Measurements from ENCODE around the gene ARID4A. TPM values are rescaled to one million over a fixed set of nuclear protein-coding genes. Genes with fewer than 3 reads are reported as not detected.
"Not testable (repeated sequence)": the region's sequence is repeated elsewhere in the genome, so short reads cannot be mapped to it uniquely, and the experiment has no call there.

The ARID4A gene
- total RNA-seq, 1 experiment from 2014 or later, result 8.2 TPM

DNA sequence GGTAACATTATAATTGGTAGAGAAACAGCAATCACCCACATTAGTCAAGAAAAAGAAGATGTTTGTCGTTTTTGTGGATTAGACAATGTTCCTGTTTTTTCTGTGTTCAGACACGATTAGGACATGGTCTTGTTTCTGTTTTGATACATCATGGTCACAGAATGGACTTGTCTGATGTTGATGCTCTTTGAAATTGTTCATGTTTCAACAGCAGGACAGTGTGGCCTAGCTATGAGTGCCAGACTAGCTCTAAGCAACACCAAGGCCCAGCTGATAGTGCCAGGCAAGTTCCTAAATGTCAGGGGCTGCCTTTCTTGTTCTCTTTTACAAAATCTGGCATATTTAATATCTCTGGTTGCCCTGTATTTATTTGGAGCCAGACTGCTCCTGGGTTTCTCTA lies 56.5 kb downstream of the ARID4A start:
- DNase-seq (ENCODE audit: low read depth), result no peak

DNA sequence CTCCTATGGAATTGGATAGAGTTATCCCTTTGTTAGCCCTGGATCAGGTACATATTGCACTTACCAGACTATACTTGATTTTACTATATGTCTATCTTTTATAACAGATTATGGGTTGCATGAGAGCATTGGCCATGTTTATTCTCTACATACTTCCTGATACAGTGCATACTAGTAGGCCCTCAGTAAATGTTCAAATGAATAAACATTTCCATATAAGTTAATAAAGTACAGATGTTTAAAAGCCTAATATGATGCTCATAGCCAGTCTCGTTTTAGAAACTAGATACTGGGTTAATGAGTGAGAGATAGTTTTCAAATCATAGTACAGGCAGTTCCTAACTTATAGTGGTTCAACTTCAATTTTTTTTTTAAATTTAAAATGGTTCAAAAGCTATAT lies 57.9 kb downstream of the ARID4A start:
- DNase-seq (ENCODE audit: low read depth), result no peak

DNA sequence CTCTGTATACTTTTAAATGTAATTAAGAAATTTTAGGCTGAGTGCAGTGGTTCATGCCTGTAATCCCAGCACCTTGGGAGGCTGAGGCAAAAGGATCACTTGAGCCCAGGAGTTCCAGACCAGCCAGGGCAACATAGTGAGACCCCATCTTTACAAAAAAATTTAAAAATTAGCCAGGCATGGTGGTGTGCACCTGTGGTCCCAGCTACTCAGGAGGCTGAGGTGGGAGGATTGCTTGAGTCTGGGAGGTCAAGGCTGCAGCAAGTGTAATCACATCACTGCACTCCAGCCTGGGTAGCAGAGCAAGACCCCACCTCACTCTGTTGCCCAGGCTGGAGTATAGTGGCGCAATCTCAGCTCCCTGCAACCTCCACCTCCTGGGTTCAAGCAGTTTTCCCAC lies 63.9 kb downstream of the ARID4A start:
- DNase-seq (ENCODE audit: low read depth), result not testable (repeated sequence)

DNA sequence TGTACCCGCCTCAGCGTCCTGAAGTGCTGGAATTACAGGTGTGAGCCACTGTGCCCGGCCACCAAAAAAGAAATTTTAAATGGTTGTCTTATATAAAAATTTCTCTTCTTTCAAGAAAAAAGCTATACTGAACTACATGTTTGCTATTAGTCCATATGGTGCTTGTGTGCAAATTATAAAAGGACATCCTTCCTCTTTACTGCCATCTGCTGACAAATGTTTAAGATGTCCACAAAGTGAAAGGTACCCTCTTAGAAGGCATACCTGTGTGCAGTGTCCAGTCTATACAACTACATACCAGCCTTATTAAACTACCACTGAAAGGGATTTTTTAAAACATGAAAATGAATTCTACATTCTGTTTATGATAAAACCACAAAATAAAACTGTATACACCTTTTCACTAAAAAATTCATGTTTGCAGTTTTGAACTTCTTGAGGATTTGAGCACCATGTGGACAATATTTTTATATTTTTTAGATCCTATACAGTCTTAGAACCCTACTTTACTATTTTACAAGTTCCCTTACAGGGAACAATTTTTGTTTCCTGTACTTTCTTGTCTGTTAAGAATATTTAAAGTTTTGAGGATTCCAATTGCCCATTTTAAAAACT lies 64.5 kb downstream of the ARID4A start:
- DNase-seq (ENCODE audit: low read depth), result peak; percentile 11

DNA sequence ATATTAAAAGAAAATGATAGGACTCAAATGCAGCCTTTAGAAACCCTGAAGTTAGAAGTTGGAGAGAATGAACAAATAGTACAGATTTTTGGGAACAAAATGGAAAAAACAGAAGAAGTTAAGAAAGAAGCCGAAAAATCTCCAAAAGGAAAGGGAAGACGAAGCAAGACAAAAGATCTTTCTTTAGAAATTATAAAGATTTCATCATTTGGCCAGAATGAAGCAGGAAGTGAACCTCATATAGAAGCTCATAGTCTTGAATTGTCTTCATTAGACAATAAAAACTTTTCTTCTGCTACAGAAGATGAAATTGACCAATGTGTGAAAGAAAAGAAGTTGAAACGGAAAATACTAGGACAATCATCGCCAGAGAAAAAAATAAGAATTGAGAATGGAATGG lies 66.0 kb downstream of the ARID4A start:
- DNase-seq (ENCODE audit: low read depth), result no peak

DNA sequence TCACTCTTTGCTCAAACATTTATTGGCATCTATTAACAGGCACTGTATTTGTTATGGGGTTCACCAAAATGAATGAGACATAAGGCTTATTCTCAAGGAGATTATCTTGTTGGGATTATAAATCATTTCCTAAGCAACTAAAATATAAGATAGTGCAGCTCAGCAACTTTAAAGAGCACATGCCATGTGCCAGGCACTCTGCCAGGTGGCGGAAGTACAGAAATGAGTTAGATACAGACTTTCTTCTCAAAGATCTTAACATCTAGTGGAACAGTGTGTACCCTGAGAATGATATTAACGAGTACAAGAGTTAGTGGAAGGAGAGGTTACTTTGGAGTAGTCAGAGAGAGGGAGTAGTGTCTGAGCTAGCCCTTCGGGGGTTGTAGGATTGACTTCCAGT lies 68.9 kb downstream of the ARID4A start:
- DNase-seq (ENCODE audit: low read depth), result no peak

DNA sequence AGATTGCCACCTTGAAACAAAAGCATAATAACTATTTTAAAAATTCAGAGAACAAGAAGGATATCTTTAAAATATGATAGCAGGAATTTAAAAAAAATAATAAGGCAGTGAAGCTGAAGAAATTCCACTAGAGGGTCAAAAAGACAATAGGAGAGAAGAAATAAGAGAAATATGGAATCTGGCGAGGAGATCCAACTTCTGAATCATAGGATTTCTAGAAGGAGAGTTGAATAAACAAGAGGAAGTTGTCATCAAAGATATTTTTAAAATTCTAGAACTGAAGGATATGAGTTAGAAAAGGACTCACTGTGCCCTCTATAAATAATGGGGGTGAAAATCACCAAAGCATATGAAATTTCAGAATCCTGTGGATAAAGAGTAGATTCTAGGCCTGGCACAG lies 70.6 kb downstream of the ARID4A start:
- peak; percentile 2 for DNase-seq (ENCODE audit: low read depth)

DNA sequence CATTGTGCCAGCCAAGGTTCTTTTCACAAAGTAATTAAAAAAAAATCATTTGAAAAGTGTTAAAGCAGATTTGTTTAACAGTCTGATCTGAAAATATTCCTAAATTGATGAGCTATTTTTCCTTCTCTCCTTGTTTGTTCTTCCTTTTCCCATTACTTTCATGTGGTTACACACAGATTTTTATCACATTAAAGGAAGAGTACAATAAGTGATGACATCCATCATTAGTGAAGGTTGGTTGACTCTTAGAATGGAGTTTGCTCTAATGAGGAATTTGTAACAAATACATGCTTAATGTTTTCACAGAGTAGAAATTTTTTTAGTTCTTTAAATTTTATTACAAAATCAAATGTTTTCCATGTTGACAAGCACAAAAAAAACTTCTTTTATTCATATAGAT lies 78.4 kb downstream of the ARID4A start:
- DNase-seq (ENCODE audit: low read depth), result no peak

DNA sequence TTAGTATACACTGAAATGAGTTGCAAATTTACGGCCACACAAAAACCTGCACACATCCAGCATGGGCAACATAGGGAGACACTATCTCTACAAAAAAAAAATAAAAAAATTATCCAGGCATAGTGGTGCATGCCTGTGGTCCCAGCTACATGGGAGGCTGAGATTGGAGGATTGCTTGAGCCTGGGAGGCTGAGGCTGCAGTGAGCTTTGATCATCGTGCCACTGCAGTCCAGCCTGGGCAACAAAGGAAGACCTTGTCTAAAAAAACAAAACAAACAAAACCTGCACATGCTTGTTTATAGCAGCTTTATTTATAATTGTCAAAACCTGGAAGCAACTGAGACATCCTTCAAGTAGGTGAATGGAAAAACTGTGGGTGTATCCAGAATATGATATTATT lies 92.5 kb downstream of the ARID4A start:
- DNase-seq (ENCODE audit: low read depth), result no peak

DNA sequence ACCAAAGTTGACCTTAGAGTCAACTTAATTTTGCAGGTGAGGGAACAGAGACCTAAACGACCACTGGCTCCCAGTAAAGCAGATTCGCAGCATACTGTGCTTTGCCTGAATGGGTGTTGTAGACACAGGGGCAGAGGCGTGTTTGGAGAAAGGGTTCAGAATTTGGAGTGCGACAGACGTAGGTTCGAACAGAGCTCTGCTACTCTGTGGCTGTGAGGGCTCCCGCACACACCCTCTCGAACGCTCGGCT lies 97.1 kb downstream of the ARID4A start:
- no peak for DNase-seq (ENCODE audit: low read depth)

DNA sequence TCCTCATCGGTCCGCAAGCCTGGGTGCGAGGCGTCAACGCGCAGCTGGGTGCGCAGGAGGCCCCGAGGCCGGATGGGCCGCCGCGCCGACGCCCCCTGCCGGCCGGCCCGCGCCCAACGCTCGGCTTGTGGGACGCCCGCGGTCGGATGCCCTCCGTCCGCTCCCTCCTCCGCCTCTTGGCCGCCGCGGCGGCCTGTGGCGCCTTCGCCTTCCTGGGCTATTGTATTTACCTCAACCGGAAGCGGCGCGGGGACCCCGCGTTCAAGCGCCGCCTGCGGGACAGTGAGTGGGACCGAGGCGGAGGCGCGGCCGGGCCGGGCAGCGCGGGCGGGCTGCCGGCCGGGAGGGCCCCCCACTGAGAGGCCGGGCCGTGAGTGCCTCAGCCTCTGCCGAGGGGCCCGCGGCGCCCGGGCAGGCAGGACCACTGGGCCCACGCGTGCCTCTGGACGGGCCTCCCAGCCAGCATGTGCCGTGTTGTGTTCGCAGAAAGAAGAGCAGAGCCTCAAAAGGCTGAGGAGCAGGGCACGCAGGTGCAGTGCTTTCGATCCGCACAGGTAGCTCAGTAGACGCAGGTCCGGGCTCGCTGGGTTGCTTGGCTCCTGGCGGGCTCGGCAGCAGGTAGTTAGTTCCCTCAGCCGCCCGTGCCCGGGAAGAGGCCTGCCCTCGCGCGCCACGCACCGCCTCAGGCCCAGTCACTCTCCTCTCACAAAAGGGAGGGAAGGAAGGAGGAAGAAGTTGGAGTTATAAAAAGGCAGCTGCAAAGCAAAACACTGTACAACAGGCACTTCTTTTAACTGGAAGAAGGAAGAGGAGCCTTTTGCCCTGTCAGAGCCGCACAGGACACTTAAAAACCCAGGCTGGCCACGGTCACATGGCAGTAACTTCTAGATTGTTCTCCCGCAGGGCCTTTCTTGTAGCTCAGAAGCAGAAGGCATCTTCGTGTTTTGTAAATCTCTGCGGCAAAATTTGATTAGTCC lies 97.7 kb downstream of the ARID4A start, which contains the start of gene TOMM20L:
TOMM20L (plus strand) TSS at position 119 of the 977 bp plus-strand sequence; CDS start at position 147, 28 bp downstream.
- peak; percentile 59 for DNase-seq (ENCODE audit: low read depth)

DNA sequence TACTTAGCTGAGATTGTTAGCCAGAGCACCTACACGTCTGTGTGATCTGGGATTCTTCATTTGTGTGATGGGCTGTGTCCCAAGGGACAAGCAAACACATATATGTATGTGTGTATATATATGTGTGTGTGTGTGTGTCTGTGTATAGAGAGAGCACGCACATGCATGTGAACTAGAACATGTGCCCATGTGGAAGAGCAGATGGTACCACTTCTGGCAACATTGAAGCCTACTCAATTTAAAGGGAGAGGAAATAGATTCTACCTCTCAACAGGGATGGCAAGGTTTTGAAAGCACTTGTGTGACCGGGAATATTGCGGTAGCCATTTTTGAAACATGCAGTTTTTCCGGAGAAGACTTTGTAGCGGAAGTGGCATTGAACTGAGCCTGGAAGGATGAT lies 98.8 kb downstream of the ARID4A start:
- no peak for DNase-seq (ENCODE audit: low read depth)

DNA sequence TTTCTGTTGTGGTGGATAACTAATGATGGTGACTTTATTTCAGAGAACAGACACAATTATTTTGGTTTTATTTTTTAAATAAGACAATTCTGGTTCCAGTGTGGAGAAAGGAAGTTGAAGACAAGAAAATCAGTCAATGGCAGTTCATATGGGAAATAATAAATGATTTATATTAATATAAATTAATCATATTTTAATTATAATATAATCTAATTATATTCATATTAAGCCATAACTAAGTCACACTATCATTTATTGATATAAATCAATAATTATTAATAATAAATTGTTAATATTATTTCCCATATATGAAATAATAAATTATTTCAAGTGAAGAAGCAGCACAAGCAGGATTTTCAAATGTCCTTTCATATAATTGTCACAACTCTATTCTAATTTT lies 100.1 kb downstream of the ARID4A start:
- no peak for DNase-seq (ENCODE audit: low read depth)

DNA sequence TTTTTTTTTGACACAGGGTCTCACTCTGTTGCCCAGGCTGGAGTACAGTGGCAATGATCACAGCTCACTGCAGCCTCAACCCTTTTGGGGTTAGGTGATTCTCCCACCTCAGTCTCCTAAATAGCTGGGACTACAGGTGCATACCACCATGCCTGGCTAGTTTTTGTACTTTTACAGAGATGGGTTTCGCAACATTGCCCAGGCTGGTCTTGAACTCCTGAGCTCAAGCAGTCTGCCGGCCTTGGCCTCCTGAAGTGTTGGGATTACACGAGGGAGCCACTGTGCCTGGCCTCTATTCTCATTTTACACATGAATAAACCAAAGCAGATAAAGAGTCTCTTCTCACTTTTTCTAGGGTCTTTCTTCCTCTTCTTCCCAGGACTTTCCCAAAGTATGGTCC lies 100.5 kb downstream of the ARID4A start:
- no peak for DNase-seq (ENCODE audit: low read depth)

DNA sequence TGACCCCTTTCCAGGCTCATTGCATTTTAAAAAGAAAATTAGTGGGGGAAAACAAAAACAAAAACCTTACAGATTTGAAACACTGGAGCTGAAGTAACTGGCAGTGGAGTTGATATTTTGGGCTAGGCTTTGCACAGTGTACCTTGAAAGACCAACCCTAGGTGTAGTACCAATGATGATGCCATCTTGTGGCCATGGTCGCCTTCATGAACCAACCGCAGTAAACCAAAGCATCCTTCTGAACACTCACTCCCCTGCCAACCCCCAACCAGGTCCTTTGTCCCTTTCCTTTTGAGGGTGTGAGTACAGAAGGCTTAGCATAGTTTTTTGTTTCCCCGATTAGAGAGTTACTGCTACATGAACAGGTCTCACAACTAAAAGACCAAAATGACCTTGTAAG lies 103.2 kb downstream of the ARID4A start:
- no peak for DNase-seq (ENCODE audit: low read depth)

DNA sequence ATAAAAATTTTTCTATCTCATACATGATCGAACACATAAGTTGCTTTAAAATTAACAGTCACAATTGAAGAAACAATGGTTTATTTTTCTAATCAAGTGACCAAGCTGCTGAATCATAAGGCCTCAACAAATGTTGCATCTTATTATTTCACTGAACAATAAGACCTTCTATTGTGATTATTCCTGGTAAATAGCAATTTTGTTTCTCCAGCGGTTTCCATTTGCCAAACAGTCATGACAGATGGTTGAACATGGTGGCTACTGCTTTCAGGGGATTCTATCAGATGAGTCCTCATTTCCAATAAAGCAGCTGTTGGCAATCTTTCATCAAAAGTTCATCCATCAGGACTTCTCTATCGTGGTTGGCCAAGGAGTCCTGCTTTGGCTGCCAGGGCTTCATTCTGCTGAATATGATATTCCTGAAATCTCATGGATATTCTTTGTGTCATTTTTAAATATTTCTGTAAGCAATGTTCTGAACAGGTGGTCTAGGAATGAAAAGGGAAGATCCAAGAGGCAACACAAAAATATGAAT lies 110.4 kb downstream of the ARID4A start:
- DNase-seq (ENCODE audit: low read depth), result no peak

DNA sequence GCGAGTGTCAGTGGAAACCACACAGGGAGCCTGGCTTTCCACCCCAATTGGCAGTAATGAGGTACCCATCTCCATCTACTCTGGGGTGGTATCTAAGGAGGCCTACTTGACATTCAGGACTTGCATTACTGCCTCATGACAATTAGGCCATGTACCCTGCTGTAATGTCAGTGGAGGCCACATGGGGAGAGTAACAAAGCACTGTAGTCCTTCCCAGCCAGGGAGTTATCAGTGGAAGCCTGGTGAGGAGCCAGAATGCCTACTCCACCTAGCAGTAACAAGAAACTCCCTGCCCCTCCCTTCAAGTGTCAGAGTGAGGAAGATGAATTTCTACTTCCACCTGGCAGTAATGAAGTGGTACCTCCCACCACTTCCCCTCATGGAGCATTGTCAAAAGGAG lies 116.5 kb downstream of the ARID4A start:
- no peak for DNase-seq (ENCODE audit: low read depth)

DNA sequence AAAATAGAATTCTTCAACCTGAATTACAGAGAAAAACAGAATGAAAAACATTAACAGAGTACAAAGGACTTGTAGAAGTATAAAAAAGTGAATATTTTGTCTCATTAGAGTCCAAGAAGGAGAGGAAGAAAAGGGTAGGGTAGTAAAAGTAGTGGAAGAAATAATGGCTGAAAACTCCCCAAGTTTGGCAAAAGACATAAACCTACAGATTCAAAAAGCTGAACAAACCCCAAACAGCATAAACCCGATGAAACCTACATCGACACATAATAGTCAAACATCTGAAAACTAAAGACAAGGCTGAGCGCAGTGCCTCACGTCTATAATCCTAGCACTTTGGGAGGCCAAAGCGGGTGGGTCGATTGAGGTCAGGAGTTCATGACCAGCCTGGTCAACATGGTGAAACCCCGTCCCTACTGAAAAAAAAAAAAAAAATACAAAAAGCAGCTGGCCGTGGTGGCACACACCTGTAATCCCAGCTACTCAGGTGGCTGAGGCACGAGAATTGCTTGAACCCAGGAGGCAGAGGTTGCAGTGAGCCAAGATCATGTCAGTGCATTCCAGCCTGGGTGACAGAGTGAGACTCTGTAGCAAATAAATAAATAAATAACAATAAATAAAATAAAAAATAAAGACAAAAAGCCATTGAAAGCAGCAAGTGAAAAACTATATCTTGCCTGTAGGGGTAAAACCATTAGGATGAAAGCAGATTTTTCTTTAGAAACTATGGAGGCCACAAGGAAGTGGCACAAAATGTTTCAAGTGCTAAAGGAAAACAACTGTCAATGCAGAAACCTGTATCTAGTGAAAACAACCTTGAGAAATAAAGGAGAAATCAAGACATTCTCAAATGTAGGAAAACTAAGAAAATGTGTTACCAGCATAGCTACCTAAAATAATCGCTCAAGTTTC lies 117.5 kb downstream of the ARID4A start:
- DNase-seq (ENCODE audit: low read depth), result no peak

DNA sequence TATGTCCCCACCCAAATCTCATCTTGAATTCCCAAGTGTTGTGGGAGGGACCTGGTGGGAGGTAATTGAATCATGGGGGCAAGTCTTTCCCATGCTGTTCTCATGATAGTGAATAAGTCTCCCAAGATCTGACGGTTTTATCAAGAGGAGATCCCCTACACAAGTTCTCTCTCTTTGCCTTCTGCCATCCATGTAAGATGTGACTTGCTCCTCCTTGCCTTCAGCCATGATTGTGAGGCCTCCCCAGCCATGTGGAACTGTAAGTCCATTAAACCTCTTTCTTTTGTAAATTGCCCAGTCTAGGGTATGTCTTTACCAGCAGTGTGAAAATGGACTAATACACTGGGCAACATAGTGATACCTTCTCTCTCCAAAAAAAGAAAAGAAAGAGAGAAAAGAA lies 118.6 kb downstream of the ARID4A start:
- not testable (repeated sequence) for DNase-seq (ENCODE audit: low read depth)
